HG02884 (cell line): Measurements from ENCODE around the gene HOPX.
A peak's percentile ranks its signal among the peaks of the same experiment; 100 is the strongest.
"Not testable (repeated sequence)": the region's sequence is repeated elsewhere in the genome, so short reads cannot be mapped to it uniquely, and the experiment has no call there.

Experiments used
- ATAC-seq: cut with Tn5 transposase; IDR thresholded peaks from one replicate; pipeline ENCODE4 v1.9.1; 2021; ENCODE audit warnings: mild to moderate bottlenecking, moderate library complexity; ENCODE audit not compliant: unreplicated experiment

The HOPX gene

GRCh38 chr4:56681158-56681852 lies at the start of gene HOPX:
Gene HOPX (minus strand): TSS chr4:56681296. CDS start chr4:56657816, 23,480 bp downstream.
- peak; percentile 98 for ATAC-seq

GRCh38 chr4:56730097-56730496 lies 49.0 kb upstream of the HOPX start:
- no peak for ATAC-seq

- ATAC-seq = no peak
Observed at GRCh38 chr4:56728512-56728911, 47.4 kb upstream of the HOPX start.

GRCh38 chr4:56727150-56727549 lies 46.1 kb upstream of the HOPX start:
- ATAC-seq = no peak

- ATAC-seq = not testable (repeated sequence)
Observed at GRCh38 chr4:56726593-56726992, 45.5 kb upstream of the HOPX start.

GRCh38 chr4:56723659-56724230 lies 42.6 kb upstream of the HOPX start:
- ATAC-seq = peak; percentile 22

- peak; percentile 69 for ATAC-seq
Observed at GRCh38 chr4:56723201-56723605, 42.1 kb upstream of the HOPX start.

GRCh38 chr4:56708146-56708545 lies 27.1 kb upstream of the HOPX start:
- no peak for ATAC-seq

- no peak for ATAC-seq
Observed at GRCh38 chr4:56705966-56706365, 24.9 kb upstream of the HOPX start.

- ATAC-seq = no peak
Observed at GRCh38 chr4:56705334-56705733, 24.2 kb upstream of the HOPX start.

GRCh38 chr4:56704089-56704871 lies 23.2 kb upstream of the HOPX start:
- no peak for ATAC-seq

- ATAC-seq = no peak
Observed at GRCh38 chr4:56703378-56703777, 22.3 kb upstream of the HOPX start.

GRCh38 chr4:56701644-56702043 lies 20.5 kb upstream of the HOPX start:
- ATAC-seq = no peak

GRCh38 chr4:56701161-56701480 lies 20.0 kb upstream of the HOPX start:
- no peak for ATAC-seq

- ATAC-seq = no peak
Observed at GRCh38 chr4:56699537-56700105, 18.5 kb upstream of the HOPX start.

- no peak for ATAC-seq
Observed at GRCh38 chr4:56698329-56698728, 17.2 kb upstream of the HOPX start.

GRCh38 chr4:56696056-56696455 lies 15.0 kb upstream of the HOPX start:
- no peak for ATAC-seq

GRCh38 chr4:56693476-56693875 lies 12.4 kb upstream of the HOPX start:
- not testable (repeated sequence) for ATAC-seq

- ATAC-seq = no peak
Observed at GRCh38 chr4:56692576-56692975, 11.5 kb upstream of the HOPX start.

- no peak for ATAC-seq
Observed at GRCh38 chr4:56691425-56691824, 10.3 kb upstream of the HOPX start.

- ATAC-seq = no peak
Observed at GRCh38 chr4:56690393-56690792, 9.3 kb upstream of the HOPX start.
